Neuronal stem cell (in vitro differentiated cells): ENCODE measurements around the gene KAZN.
A peak's percentile ranks its signal among the peaks of the same experiment; 100 is the strongest.

ENCODE experiments used
- DNase-seq: peaks from one replicate; pipeline ENCODE4 v3.0.0-alpha.2; 2013; ENCODE audit warnings: low spot score
- H2AFZ ChIP-seq: one replicate; pipeline ENCODE4 v1.6.1; 2013; ENCODE audit warnings: mild to moderate bottlenecking, low read length, inconsistent platforms
- H2AK5ac ChIP-seq: 2 replicates; pipeline ENCODE4 v1.6.1; 2013; ENCODE audit warnings: low read depth, mild to moderate bottlenecking, inconsistent platforms, low read length, moderate library complexity, mixed read lengths
- H2BK120ac ChIP-seq: 2 replicates; pipeline ENCODE4 v1.6.1; 2013; ENCODE audit warnings: low read depth, mild to moderate bottlenecking, inconsistent platforms, low read length, moderate library complexity, mixed read lengths
- H2BK12ac ChIP-seq: one replicate; pipeline ENCODE4 v1.6.1; 2013; ENCODE audit warnings: low read length, inconsistent platforms
- H2BK15ac ChIP-seq: 2 replicates; pipeline ENCODE4 v1.6.1; 2013; ENCODE audit warnings: mild to moderate bottlenecking, low read length, inconsistent platforms, mixed read lengths
- H2BK5ac ChIP-seq: one replicate; pipeline ENCODE4 v1.6.1; 2013; ENCODE audit warnings: inconsistent platforms, mild to moderate bottlenecking, low read length, moderate library complexity
- H3K14ac ChIP-seq: one replicate; pipeline ENCODE4 v1.6.1; 2013; ENCODE audit warnings: low read length, inconsistent platforms
- H3K18ac ChIP-seq: 2 replicates; pipeline ENCODE4 v1.6.1; 2013; ENCODE audit warnings: low read length, inconsistent platforms
- H3K23ac ChIP-seq: 2 replicates; pipeline ENCODE4 v1.6.1; 2013; ENCODE audit warnings: low read depth, mild to moderate bottlenecking, mixed read lengths, low read length, inconsistent platforms; ENCODE audit not compliant: poor library complexity
- H3K27ac ChIP-seq: replicated peaks from 3 replicates; pipeline ENCODE4 v1.5.1; 2013; ENCODE audit warnings: low read length, inconsistent platforms
- H3K27me3 ChIP-seq, 3 experiments: 2 replicates each; pipeline ENCODE4 v1.6.1; 2013; ENCODE audit warnings: low read length in 3 of 3, mild to moderate bottlenecking in 2 of 3, inconsistent platforms in 1 of 3, low read depth in 1 of 3, mixed read lengths in 1 of 3, moderate library complexity in 1 of 3; ENCODE audit not compliant: control insufficient read depth in 3 of 3, insufficient read depth in 3 of 3
- H3K36me3 ChIP-seq, 2 donors: replicated peaks in 1 of 2; 2 replicates each; pipeline ENCODE4 v1.6.1; 2013; ENCODE audit warnings: low read length in 2 of 2; ENCODE audit not compliant: control insufficient read depth in 2 of 2, insufficient read depth in 2 of 2
- H3K4ac ChIP-seq: 2 replicates; pipeline ENCODE4 v1.6.1; 2013; ENCODE audit warnings: inconsistent platforms, mild to moderate bottlenecking, low read length, moderate library complexity
- H3K4me1 ChIP-seq, 2 donors: 1 replicate in 1 of 2; 2 replicates in 1 of 2; pipeline ENCODE4 v1.6.1; 2013; ENCODE audit warnings: low read length in 2 of 2, low read depth in 1 of 2; ENCODE audit not compliant: control insufficient read depth in 2 of 2, insufficient read depth in 1 of 2
- H3K4me2 ChIP-seq: one replicate; pipeline ENCODE4 v1.6.1; 2013; ENCODE audit warnings: mild to moderate bottlenecking, low read length, inconsistent platforms; ENCODE audit not compliant: insufficient read depth, poor library complexity, severe bottlenecking
- H3K4me3 ChIP-seq, 2 donors: 2 replicates each; pipeline ENCODE4 v1.5.1; 2013; ENCODE audit warnings: low read length in 2 of 2, mild to moderate bottlenecking in 2 of 2, inconsistent platforms in 1 of 2, moderate library complexity in 1 of 2
- H3K79me1 ChIP-seq: one replicate; pipeline ENCODE4 v1.6.1; 2013; ENCODE audit warnings: low read depth, mild to moderate bottlenecking, inconsistent platforms, low read length, moderate library complexity
- H3K9ac ChIP-seq: one replicate; pipeline ENCODE4 v1.6.1; 2013; ENCODE audit warnings: mild to moderate bottlenecking, low read depth, low read length, inconsistent platforms; ENCODE audit not compliant: poor library complexity
- H3K9me3 ChIP-seq, 2 donors: replicated peaks in 1 of 2; 2 replicates each; pipeline versions ENCODE3 to v1.6.1; 2013; ENCODE audit warnings: low read length in 2 of 2, mild to moderate bottlenecking in 2 of 2, inconsistent platforms in 1 of 2, low read depth in 1 of 2, mixed read lengths in 1 of 2, moderate library complexity in 1 of 2; ENCODE audit not compliant: control insufficient read depth in 2 of 2, insufficient read depth in 1 of 2
- H4K8ac ChIP-seq: one replicate; pipeline ENCODE4 v1.6.1; 2013; ENCODE audit warnings: low read depth, mild to moderate bottlenecking, inconsistent platforms, low read length, moderate library complexity
- H4K91ac ChIP-seq: one replicate; pipeline ENCODE4 v1.6.1; 2013; ENCODE audit warnings: low read length, low read depth, mild to moderate bottlenecking, inconsistent platforms; ENCODE audit not compliant: poor library complexity
- WGBS, 2 donors: extraction: QIAGEN DNeasy Blood & Tissue Kit; methylation state at CpG; one replicate each; pipeline ENCODE4 v1.1.7; 2013; ENCODE audit warnings: missing lambda C conversion rate in 2 of 2, mixed read lengths in 1 of 2; ENCODE audit not compliant: insufficient read length in 2 of 2, insufficient replicate concordance in 1 of 2; ENCODE audit errors: extremely low coverage in 2 of 2; 5-methylcytosine and 5-hydroxymethylcytosine counted together

The KAZN gene

GRCh38 chr1:15156807-15157380, 558.4 kb downstream of the KAZN start:
- peak overlapping the region; percentile 71 for H3K18ac ChIP-seq
- H2AFZ ChIP-seq, result no peak overlapping the region
- H3K4me2 ChIP-seq, result no peak overlapping the region
- no peaks in the 10 kb centered on the region for H3K9me3 ChIP-seq
- no peak for DNase-seq
- WGBS, 2 donors, result no CpG with 5 or more reads among the region's 9 CpGs
- no peak overlapping the region for H3K4me3 ChIP-seq
- no peaks in the 10 kb centered on the region for H3K36me3 ChIP-seq
- H3K9ac ChIP-seq, result no peak overlapping the region
- H3K4me1 ChIP-seq, result peaks cover 6 to 10% of the 10 kb centered on the region in 2 donors
- H4K8ac ChIP-seq, result no peak overlapping the region
- H3K14ac ChIP-seq, result no peak overlapping the region
- peaks cover 0 to 20% (median 3%) of the 10 kb centered on the region in 3 experiments for H3K27me3 ChIP-seq
- no peak overlapping the region for H3K23ac ChIP-seq
- H2AK5ac ChIP-seq, result peak overlapping the region; percentile 47
- H3K79me1 ChIP-seq, result peaks cover 4% of the 10 kb centered on the region
- no peak overlapping the region for H2BK120ac ChIP-seq
- H2BK15ac ChIP-seq, result peak overlapping the region; percentile 13
- no peak overlapping the region for H2BK5ac ChIP-seq
- no peak overlapping the region for H3K4ac ChIP-seq
- H2BK12ac ChIP-seq, result no peak overlapping the region
- no peak overlapping the region for H4K91ac ChIP-seq
- no peak overlapping the region for H3K27ac ChIP-seq

GRCh38 chr1:15157524-15158399, 559.3 kb downstream of the KAZN start:
- Histone ChIP-seq H3K14ac (no peak overlapping the region), H3K27me3 (peaks cover 0 to 12% (median 3%) of the 10 kb centered on the region in 3 experiments), H2BK15ac (no peak overlapping the region), H3K23ac (no peak overlapping the region), H3K4ac (no peak overlapping the region), H3K4me2 (no peak overlapping the region), H3K18ac (no peak overlapping the region), H4K91ac (no peak overlapping the region), H3K9me3 (no peaks in the 10 kb centered on the region), H2BK12ac (no peak overlapping the region), H3K4me1 (peaks cover 6 to 10% of the 10 kb centered on the region in 2 donors), H2BK120ac (no peak overlapping the region), H3K27ac (no peak overlapping the region), H3K9ac (no peak overlapping the region), H2BK5ac (no peak overlapping the region), H4K8ac (no peak overlapping the region), H3K79me1 (peaks cover 4% of the 10 kb centered on the region), H2AFZ (no peak overlapping the region), H2AK5ac (peak overlapping the region; percentile 8), H3K36me3 (no peaks in the 10 kb centered on the region), H3K4me3 (no peak overlapping the region)
- no CpG with 5 or more reads among the region's 17 CpGs for WGBS, 2 donors
- DNase-seq, result no peak

GRCh38 chr1:15158506-15159165, 560.2 kb downstream of the KAZN start:
- peaks cover 0 to 6% (median 0%) of the 10 kb centered on the region in 3 experiments for H3K27me3 ChIP-seq
- H3K14ac ChIP-seq, result no peak overlapping the region
- no peak overlapping the region for H3K18ac ChIP-seq
- no peak overlapping the region for H3K4ac ChIP-seq
- no peak overlapping the region for H2AK5ac ChIP-seq
- H2BK5ac ChIP-seq, result no peak overlapping the region
- no peak overlapping the region for H2BK12ac ChIP-seq
- no peak overlapping the region for H4K8ac ChIP-seq
- H3K36me3 ChIP-seq, result no peaks in the 10 kb centered on the region
- no peak overlapping the region for H4K91ac ChIP-seq
- DNase-seq, result no peak
- no peaks in the 10 kb centered on the region for H3K9me3 ChIP-seq
- H2BK120ac ChIP-seq, result no peak overlapping the region
- H3K4me2 ChIP-seq, result no peak overlapping the region
- WGBS, 2 donors, result no CpG with 5 or more reads among the region's 13 CpGs
- H3K27ac ChIP-seq, result no peak overlapping the region
- H2BK15ac ChIP-seq, result no peak overlapping the region
- H3K9ac ChIP-seq, result no peak overlapping the region
- H3K79me1 ChIP-seq, result peaks cover 4% of the 10 kb centered on the region
- no peak overlapping the region for H3K23ac ChIP-seq
- no peak overlapping the region for H2AFZ ChIP-seq
- H3K4me3 ChIP-seq, result no peak overlapping the region
- H3K4me1 ChIP-seq, result peaks cover 6 to 10% of the 10 kb centered on the region in 2 donors

GRCh38 chr1:15159166-15159555, 560.7 kb downstream of the KAZN start:
- Histone ChIP-seq H3K9me3 (no peaks in the 10 kb centered on the region), H3K79me1 (peaks cover 4% of the 10 kb centered on the region), H2BK12ac (no peak overlapping the region), H3K4me3 (no peak overlapping the region), H3K27ac (no peak overlapping the region), H3K23ac (no peak overlapping the region), H3K14ac (no peak overlapping the region), H2BK15ac (no peak overlapping the region), H3K27me3 (peaks cover 0 to 5% (median 0%) of the 10 kb centered on the region in 3 experiments), H3K4me1 (peaks cover 6 to 10% of the 10 kb centered on the region in 2 donors), H2AFZ (no peak overlapping the region), H3K9ac (no peak overlapping the region), H2AK5ac (no peak overlapping the region), H3K36me3 (no peaks in the 10 kb centered on the region), H3K4me2 (no peak overlapping the region), H3K18ac (no peak overlapping the region), H3K4ac (no peak overlapping the region), H4K8ac (no peak overlapping the region), H2BK120ac (no peak overlapping the region), H4K91ac (no peak overlapping the region), H2BK5ac (no peak overlapping the region)
- no peak for DNase-seq
- no CpG with 5 or more reads among the region's 7 CpGs for WGBS, 2 donors
